Spleen (tissue), 7 donors: ENCODE data around the gene NRG3.

Experiments used
- POLR2AphosphoS5 ChIP-seq, 3 donors: sonication (generic); formaldehyde crosslinking; IDR thresholded peaks; one replicate each; pipeline ENCODE4 v1.5.1; 2017; ENCODE audit warnings: antibody characterized with exemption in 3 of 3
- TF ChIP-seq, protein P1 (sequence below), 11 experiments: fragments of 200-600 bp in 7 of 11; fragments of 450-650 bp in 4 of 11; sonication (generic) in 4 of 11; IDR thresholded peaks in 8 of 11; conservative IDR thresholded peaks in 3 of 11; 1 replicate in 7 of 11; 2 replicates in 4 of 11; pipeline versions ENCODE4 v1.4.0 to v1.8.0; 2016 to 2021; ENCODE audit warnings: antibody characterized with exemption in 11 of 11, inconsistent platforms in 4 of 11, mild to moderate bottlenecking in 1 of 11
- donor health status: DM: no; HTN: no; CAD: no; lungs with moderate emphysema.
- donor health status: DM: no; HTN: no; CAD: no.
- donor health status: DM: no; HTN: no; CAD: no.

DNA sequence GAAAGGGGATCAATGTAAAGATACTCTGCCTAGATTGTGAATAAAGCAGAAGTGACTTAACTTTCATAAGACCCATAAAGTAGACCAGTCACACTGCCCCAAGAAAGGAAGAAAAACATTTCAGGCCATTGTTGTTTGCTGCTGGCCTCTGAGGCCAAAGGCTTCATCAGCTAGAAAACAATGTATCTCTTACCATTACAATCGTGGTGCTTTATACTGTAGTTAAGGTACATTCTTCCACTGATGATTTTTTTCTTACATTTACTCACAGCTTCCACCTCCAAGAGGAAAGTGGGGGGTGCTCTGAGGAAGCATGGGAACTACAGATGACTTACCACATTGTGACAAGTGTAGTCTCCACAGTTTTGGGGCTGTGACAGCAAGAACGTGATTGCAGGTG, 68.6 kb downstream of the NRG3 start:
- TF ChIP-seq, protein P1, sequence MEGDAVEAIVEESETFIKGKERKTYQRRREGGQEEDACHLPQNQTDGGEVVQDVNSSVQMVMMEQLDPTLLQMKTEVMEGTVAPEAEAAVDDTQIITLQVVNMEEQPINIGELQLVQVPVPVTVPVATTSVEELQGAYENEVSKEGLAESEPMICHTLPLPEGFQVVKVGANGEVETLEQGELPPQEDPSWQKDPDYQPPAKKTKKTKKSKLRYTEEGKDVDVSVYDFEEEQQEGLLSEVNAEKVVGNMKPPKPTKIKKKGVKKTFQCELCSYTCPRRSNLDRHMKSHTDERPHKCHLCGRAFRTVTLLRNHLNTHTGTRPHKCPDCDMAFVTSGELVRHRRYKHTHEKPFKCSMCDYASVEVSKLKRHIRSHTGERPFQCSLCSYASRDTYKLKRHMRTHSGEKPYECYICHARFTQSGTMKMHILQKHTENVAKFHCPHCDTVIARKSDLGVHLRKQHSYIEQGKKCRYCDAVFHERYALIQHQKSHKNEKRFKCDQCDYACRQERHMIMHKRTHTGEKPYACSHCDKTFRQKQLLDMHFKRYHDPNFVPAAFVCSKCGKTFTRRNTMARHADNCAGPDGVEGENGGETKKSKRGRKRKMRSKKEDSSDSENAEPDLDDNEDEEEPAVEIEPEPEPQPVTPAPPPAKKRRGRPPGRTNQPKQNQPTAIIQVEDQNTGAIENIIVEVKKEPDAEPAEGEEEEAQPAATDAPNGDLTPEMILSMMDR (IDR thresholded peaks at IDR 0.05 in 8 of 11, conservative IDR thresholded peaks at IDR 0.05 in 3 of 11): no peak
- TF ChIP-seq POLR2AphosphoS5 (IDR thresholded peaks at IDR 0.05): no peak
